Chondrocyte (in vitro differentiated cells): Measurements from ENCODE around the gene CFAP20DC. TPM values are rescaled to one million over a fixed set of nuclear protein-coding genes. Genes with fewer than 3 reads are reported as not detected.
"Not testable (repeated sequence)": the region's sequence is repeated elsewhere in the genome, so short reads cannot be mapped to it uniquely, and the experiment has no call there.

ENCODE experiments used
- DNase-seq: peaks from one replicate; pipeline ENCODE4 v3.0.0; 2021; ENCODE audit warnings: mixed read lengths, low spot score
- H3K27ac Mint-ChIP-seq: one replicate; pipeline ENCODE4 v1.8.0; 2021; ENCODE audit warnings: mild to moderate bottlenecking, moderate library complexity, mixed read lengths; ENCODE audit not compliant: unreplicated experiment
- H3K27me3 Mint-ChIP-seq: 2 replicates; pipeline ENCODE4 v1.8.0; 2021; ENCODE audit warnings: low read depth, mixed read lengths
- H3K36me3 Mint-ChIP-seq: 2 replicates; pipeline ENCODE4 v1.8.0; 2021; ENCODE audit warnings: low read depth, mixed read lengths
- H3K4me1 Mint-ChIP-seq: 2 replicates; pipeline ENCODE4 v1.8.0; 2021; ENCODE audit warnings: low read depth, mild to moderate bottlenecking, mixed read lengths
- H3K4me3 Mint-ChIP-seq: one replicate; pipeline ENCODE4 v1.8.0; 2021; ENCODE audit warnings: mild to moderate bottlenecking, moderate library complexity, mixed read lengths; ENCODE audit not compliant: unreplicated experiment
- H3K9me3 Mint-ChIP-seq: 2 replicates; pipeline ENCODE4 v1.8.0; 2021; ENCODE audit warnings: low read depth, mixed read lengths
- CTCF ChIP-seq: fragments of 200-600 bp; sonication (generic); IDR thresholded peaks from 2 replicates; pipeline ENCODE4 v1.5.0; 2021; ENCODE audit warnings: antibody characterized with exemption, mild to moderate bottlenecking, moderate library complexity
- total RNA-seq: library from RNA; stranded (reverse); gene quantifications from 3 replicates; pipeline ENCODE4 v1.2.1, GENCODE V29; 2021

The CFAP20DC gene
- total RNA-seq, 1 donor from 2014 or later, result 3.1 TPM

DNA sequence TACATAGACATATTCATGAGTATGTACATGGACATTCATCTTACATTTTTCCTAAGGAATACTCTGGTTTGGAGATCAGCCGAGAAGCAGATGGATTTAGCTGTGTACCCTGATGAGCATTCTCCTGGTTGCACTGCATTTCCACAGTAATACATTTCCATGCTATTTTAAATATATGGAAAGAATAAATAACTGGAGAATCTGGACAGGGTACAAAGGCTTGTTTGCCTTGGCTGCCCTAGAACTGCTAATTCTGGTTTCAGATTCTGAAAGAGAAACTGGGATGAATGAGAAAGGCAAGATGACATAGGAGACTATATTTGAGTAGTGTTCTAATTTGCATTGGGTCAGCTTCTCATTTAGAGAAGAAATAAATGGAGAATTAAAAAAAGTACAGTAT lies 192.4 kb downstream of the CFAP20DC start:
- H3K9me3 Mint-ChIP-seq, result no peaks in the 10 kb centered on the region
- DNase-seq, result no peak
- peak overlapping the region; percentile 49 for H3K27ac Mint-ChIP-seq

DNA sequence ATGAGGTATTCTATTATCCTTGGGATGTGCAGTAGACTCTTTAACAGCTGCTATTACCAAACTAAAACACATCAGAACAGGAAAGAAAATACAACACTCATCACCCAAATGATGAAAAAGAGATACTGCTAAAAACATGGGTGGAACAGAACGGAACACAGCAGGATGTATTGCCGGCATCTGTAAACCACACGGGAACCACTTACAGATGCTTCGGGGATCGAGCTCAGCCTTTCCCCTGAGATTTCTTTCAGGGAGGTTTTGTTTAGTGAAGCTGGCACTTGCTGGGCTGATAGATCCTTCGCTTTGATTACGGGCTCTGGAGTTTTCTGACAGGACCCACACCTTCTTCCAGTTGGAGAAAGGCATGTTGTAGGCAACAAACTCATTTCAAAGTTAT lies 201.0 kb downstream of the CFAP20DC start:
- Mint-ChIP-seq H3K4me1 (peaks cover 8% of the 10 kb centered on the region), H3K27ac (no peak overlapping the region), H3K36me3 (peaks cover 3% of the 10 kb centered on the region), H3K27me3 (no peaks in the 10 kb centered on the region), H3K9me3 (peaks cover 15% of the 10 kb centered on the region), H3K4me3 (no peak overlapping the region)
- TF ChIP-seq CTCF, result no peak
- DNase-seq, result no peak

More for the DNA sequence above, 192.4 kb downstream of the CFAP20DC start:
- Mint-ChIP-seq H3K27me3 (no peaks in the 10 kb centered on the region), H3K4me1 (peaks cover 16% of the 10 kb centered on the region), H3K4me3 (no peak overlapping the region), H3K36me3 (peaks cover 1% of the 10 kb centered on the region)
- TF ChIP-seq CTCF, result no peak

GRCh38 chr3:58842050-58842747 lies 207.6 kb downstream of the CFAP20DC start:
- peak overlapping the region; percentile 42 for H3K4me3 Mint-ChIP-seq
- H3K27ac Mint-ChIP-seq, result not testable (repeated sequence)

GRCh38 chr3:58840949-58841348 lies 208.9 kb downstream of the CFAP20DC start:
- no peak for DNase-seq
- H3K4me1 Mint-ChIP-seq, result no peaks in the 10 kb centered on the region
- H3K9me3 Mint-ChIP-seq, result no peaks in the 10 kb centered on the region
- no peak overlapping the region for H3K4me3 Mint-ChIP-seq
- H3K27ac Mint-ChIP-seq, result no peak overlapping the region
- no peaks in the 10 kb centered on the region for H3K27me3 Mint-ChIP-seq
- no peaks in the 10 kb centered on the region for H3K36me3 Mint-ChIP-seq
- no peak for TF ChIP-seq CTCF

More at GRCh38 chr3:58842050-58842747, 207.6 kb downstream of the CFAP20DC start:
- H3K4me1 Mint-ChIP-seq, H3K36me3 Mint-ChIP-seq, H3K27me3 Mint-ChIP-seq, H3K9me3 Mint-ChIP-seq, DNase-seq: not testable (repeated sequence)

DNA sequence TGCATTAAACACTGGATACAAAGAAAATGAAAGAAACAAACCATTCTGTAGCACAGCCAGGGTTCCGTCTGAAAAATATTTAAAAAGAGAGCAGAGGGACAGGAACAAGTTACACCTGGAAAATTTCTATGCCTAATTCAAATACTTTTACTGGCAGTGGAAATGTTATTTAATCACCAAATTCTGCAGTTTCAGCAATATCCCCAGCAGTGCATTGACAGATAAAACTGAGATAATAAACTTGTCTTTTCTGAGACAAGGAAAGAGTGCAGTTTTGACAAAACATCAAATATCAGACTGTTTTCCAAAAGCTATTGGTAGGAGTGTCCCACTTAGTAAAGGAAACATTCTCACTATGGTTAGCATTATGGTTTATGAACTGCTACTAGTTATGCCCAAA lies 209.9 kb downstream of the CFAP20DC start:
- no peak for TF ChIP-seq CTCF
- no peak overlapping the region for H3K4me3 Mint-ChIP-seq
- no peak for DNase-seq
- no peaks in the 10 kb centered on the region for H3K27me3 Mint-ChIP-seq
- H3K4me1 Mint-ChIP-seq, result peaks cover 5% of the 10 kb centered on the region
- H3K36me3 Mint-ChIP-seq, result no peaks in the 10 kb centered on the region
- no peaks in the 10 kb centered on the region for H3K9me3 Mint-ChIP-seq
- H3K27ac Mint-ChIP-seq, result no peak overlapping the region

- peaks cover 7% of the 10 kb centered on the region for H3K4me1 Mint-ChIP-seq
- no peak for TF ChIP-seq CTCF
- H3K27me3 Mint-ChIP-seq, result no peaks in the 10 kb centered on the region
- H3K9me3 Mint-ChIP-seq, result no peaks in the 10 kb centered on the region
- no peaks in the 10 kb centered on the region for H3K36me3 Mint-ChIP-seq
- no peak overlapping the region for H3K27ac Mint-ChIP-seq
- no peak overlapping the region for H3K4me3 Mint-ChIP-seq
- no peak for DNase-seq
Observed at GRCh38 chr3:58839187-58839586, 210.6 kb downstream of the CFAP20DC start.
